ENCODE data around the gene FAM184A. TPM values are rescaled to one million over a fixed set of nuclear protein-coding genes. Genes with fewer than 3 reads are reported as not detected.

The FAM184A gene
- total and polyA plus RNA-seq, 2 donors from 2014 or later: 3.4 to 9.0 TPM

DNA sequence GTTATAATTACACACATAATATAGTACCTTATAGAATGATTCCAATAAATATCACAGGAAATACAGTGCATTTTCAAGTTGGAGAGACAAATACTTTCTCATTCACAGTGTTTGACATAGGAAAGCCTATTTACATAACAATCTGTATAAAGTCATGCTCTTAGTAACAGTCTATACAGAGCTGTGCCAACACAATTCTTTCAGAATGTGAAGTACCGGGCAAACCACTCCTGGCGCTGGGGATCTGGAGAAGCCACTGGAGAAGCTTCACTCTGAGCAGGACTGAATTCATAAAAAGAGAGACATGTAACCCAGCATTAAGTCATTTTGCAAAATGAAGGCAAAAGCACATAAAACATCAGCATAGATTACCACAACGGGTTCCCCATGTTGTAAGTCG lies 118.6 kb downstream of the FAM184A start:
- H3K27ac ChIP-seq (ENCODE audit: low read depth in 2 of 2, low read length in 2 of 2): no peak overlapping the region
- H3K9ac ChIP-seq (ENCODE audit: low read length in 3 of 3): no peak overlapping the region
- H3K4me1 ChIP-seq (ENCODE audit: control insufficient read depth in 2 of 3, insufficient read depth in 2 of 3, low read depth in 1 of 3, low read length in 3 of 3): no peaks in the 10 kb centered on the region
- no peaks in the 10 kb centered on the region for H3K27me3 ChIP-seq (ENCODE audit: control insufficient read depth, insufficient read depth, low read length)
- no peak for FAIRE-seq
- H3K4me3 ChIP-seq (ENCODE audit: low read length in 3 of 3): no peak overlapping the region
- intact Hi-C loops (cut with DNase I): no loop called here
- no peaks in the 10 kb centered on the region for H3K36me3 ChIP-seq (ENCODE audit: control insufficient read depth in 2 of 3, insufficient read depth in 3 of 3, low read length in 3 of 3)
- TF ChIP-seq CTCF (IDR thresholded peaks at IDR 0.05; ENCODE audit: borderline replicate concordance, extremely low read depth, insufficient read depth): no peak
- no peak for DNase-seq
- H3K9me3 ChIP-seq (ENCODE audit: control insufficient read depth in 2 of 3, insufficient read depth in 1 of 3, low read length in 3 of 3): no peaks in the 10 kb centered on the region

- intact Hi-C loops (cut with DNase I): no loop called here
- Histone ChIP-seq H3K9ac (ENCODE audit: low read length in 3 of 3) (no peak overlapping the region), H3K27me3 (ENCODE audit: control insufficient read depth, insufficient read depth, low read length) (no peaks in the 10 kb centered on the region), H3K36me3 (ENCODE audit: control insufficient read depth in 2 of 3, insufficient read depth in 3 of 3, low read length in 3 of 3) (no peaks in the 10 kb centered on the region), H3K27ac (ENCODE audit: low read depth in 2 of 2, low read length in 2 of 2) (no peak overlapping the region), H3K9me3 (ENCODE audit: control insufficient read depth in 2 of 3, insufficient read depth in 1 of 3, low read length in 3 of 3) (no peaks in the 10 kb centered on the region), H3K4me3 (ENCODE audit: low read length in 3 of 3) (no peak overlapping the region), H3K4me1 (ENCODE audit: control insufficient read depth in 2 of 3, insufficient read depth in 2 of 3, low read depth in 1 of 3, low read length in 3 of 3) (no peaks in the 10 kb centered on the region)
- no peak for FAIRE-seq
- TF ChIP-seq CTCF (IDR thresholded peaks at IDR 0.05; ENCODE audit: borderline replicate concordance, extremely low read depth, insufficient read depth): no peak
- no peak for DNase-seq
These were observed 125.1 kb downstream of the FAM184A start for GRCh38 chr6:118953391-118953790.

DNA sequence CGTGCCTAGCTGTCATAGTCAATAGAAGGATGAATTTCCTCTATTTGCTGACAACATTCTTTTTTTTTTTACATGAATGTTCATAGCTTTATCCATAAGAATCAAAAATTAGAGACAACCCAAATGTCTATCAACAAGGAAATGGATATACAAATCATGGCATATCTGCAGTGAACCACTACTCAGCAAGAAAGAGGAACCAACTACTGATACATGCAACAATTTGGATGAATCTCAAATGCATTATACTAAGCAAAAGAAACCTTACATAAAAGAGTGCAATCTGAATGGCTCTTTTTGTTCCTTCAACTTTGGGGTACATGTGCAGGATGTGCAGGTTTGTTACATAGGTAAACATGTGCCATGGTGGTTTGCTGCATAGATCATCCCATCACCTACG lies 125.8 kb downstream of the FAM184A start:
- no peak for TF ChIP-seq CTCF (IDR thresholded peaks at IDR 0.05; ENCODE audit: borderline replicate concordance, extremely low read depth, insufficient read depth)
- no peaks in the 10 kb centered on the region for H3K27me3 ChIP-seq (ENCODE audit: control insufficient read depth, insufficient read depth, low read length)
- no peaks in the 10 kb centered on the region for H3K4me1 ChIP-seq (ENCODE audit: control insufficient read depth in 2 of 3, insufficient read depth in 2 of 3, low read depth in 1 of 3, low read length in 3 of 3)
- no peaks in the 10 kb centered on the region for H3K36me3 ChIP-seq (ENCODE audit: control insufficient read depth in 2 of 3, insufficient read depth in 3 of 3, low read length in 3 of 3)
- H3K9me3 ChIP-seq (ENCODE audit: control insufficient read depth in 2 of 3, insufficient read depth in 1 of 3, low read length in 3 of 3): no peaks in the 10 kb centered on the region
- H3K9ac ChIP-seq (ENCODE audit: low read length in 3 of 3): no peak overlapping the region
- DNase-seq (no peak), FAIRE-seq (no peak)
- intact Hi-C loops (cut with DNase I): no loop called here
- no peak overlapping the region for H3K4me3 ChIP-seq (ENCODE audit: low read length in 3 of 3)
- no peak overlapping the region for H3K27ac ChIP-seq (ENCODE audit: low read depth in 2 of 2, low read length in 2 of 2)

GRCh38 chr6:118945217-118945616 lies 133.2 kb downstream of the FAM184A start:
- intact Hi-C loops (cut with DNase I): no loop called here
- H3K9ac ChIP-seq (ENCODE audit: low read length in 3 of 3): no peak overlapping the region
- no peak overlapping the region for H3K27ac ChIP-seq (ENCODE audit: low read depth in 2 of 2, low read length in 2 of 2)
- no peak for TF ChIP-seq CTCF (IDR thresholded peaks at IDR 0.05; ENCODE audit: borderline replicate concordance, extremely low read depth, insufficient read depth)
- H3K4me3 ChIP-seq (ENCODE audit: low read length in 3 of 3): no peak overlapping the region
- DNase-seq (no peak), FAIRE-seq (no peak)
- H3K27me3 ChIP-seq (ENCODE audit: control insufficient read depth, insufficient read depth, low read length): no peaks in the 10 kb centered on the region
- no peaks in the 10 kb centered on the region for H3K36me3 ChIP-seq (ENCODE audit: control insufficient read depth in 2 of 3, insufficient read depth in 3 of 3, low read length in 3 of 3)
- H3K9me3 ChIP-seq (ENCODE audit: control insufficient read depth in 2 of 3, insufficient read depth in 1 of 3, low read length in 3 of 3): no peaks in the 10 kb centered on the region
- no peaks in the 10 kb centered on the region for H3K4me1 ChIP-seq (ENCODE audit: control insufficient read depth in 2 of 3, insufficient read depth in 2 of 3, low read depth in 1 of 3, low read length in 3 of 3)

Data from kidney (tissue), 14 donors.